HS-27A (cell line): ENCODE measurements around the gene PDGFRA.

Source experiments
- DNase-seq: peaks from one replicate; pipeline ENCODE4 v3.0.0-alpha.2; 2012; ENCODE audit warnings: low read depth, missing footprints

The PDGFRA gene

GRCh38 chr4:54228961-54229501, at the start of gene PDGFRA:
Gene PDGFRA (plus strand): TSS chr4:54229293. CDS start chr4:54258769, 29,476 bp downstream.
- DNase-seq = no peak

GRCh38 chr4:54184581-54184980, 44.5 kb upstream of the PDGFRA start:
- no peak for DNase-seq

GRCh38 chr4:54185044-54185780, 43.9 kb upstream of the PDGFRA start:
- no peak for DNase-seq

- no peak for DNase-seq
Measured at GRCh38 chr4:54185866-54186265, 43.2 kb upstream of the PDGFRA start.

DNA sequence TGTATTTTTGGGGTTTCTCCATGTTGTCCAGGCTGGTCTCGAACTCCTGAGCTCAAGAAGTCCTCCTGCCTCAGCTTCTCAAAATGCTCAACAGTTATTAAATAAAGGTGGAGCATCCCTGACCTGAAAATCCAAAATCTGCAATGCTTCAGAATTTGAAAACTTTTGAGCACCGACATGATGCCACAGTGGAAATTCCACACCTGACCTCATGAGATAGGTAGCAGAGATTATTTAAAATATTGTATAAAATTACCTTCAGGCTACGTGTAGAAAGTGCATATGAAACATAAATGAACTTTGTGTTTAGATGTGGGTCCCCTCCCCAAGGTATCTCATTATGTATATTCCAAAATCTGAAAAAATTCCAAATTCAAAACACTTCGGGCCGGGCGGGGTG, 42.7 kb upstream of the PDGFRA start:
- no peak for DNase-seq

- DNase-seq = no peak
Measured at GRCh38 chr4:54187148-54187547, 41.9 kb upstream of the PDGFRA start.

GRCh38 chr4:54189140-54189539, 40.0 kb upstream of the PDGFRA start:
- DNase-seq = no peak

DNA sequence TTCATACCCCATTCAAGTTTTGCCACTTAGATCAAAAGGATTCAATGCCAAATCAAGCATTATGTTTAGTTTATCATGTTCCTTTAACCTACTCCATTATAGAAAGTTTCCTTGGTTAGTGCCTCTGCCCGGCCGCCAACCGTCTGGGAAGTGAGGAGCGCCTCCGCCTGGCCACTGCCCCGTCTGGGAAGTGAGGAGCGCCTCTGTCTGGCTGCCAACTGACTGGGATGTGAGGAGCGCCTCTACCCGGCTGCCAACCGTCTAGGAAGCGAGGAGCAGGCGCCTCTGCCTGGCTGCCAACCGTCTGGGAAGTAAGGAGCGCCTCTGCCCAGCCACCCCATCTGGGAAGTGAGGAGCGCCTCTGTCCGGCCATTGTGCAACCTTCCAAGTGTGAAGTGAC, 36.3 kb upstream of the PDGFRA start:
- DNase-seq = no peak

GRCh38 chr4:54197926-54198325, 31.2 kb upstream of the PDGFRA start:
- DNase-seq = no peak

DNA sequence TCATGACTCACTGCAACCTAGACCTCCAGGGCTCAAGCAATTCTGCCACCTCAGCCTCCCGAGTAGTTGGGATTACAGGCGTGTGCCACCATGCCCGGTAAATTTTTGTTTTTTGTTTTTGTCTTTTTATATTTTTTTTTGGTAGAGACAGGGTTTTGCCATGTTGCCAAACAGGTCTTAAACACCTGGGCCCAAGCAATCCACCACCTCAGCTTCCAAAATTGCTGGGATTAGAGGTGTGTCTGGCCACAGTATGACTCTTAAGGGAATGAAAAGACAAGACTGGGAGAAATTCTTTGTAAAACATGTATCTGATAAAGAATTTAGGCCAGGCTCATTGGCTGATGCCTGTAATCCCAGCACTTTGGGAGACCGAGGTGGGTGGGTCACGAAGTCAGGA, 29.2 kb upstream of the PDGFRA start:
- no peak for DNase-seq

GRCh38 chr4:54209617-54210016, 19.5 kb upstream of the PDGFRA start:
- no peak for DNase-seq

GRCh38 chr4:54213001-54213400, 16.1 kb upstream of the PDGFRA start:
- no peak for DNase-seq

DNA sequence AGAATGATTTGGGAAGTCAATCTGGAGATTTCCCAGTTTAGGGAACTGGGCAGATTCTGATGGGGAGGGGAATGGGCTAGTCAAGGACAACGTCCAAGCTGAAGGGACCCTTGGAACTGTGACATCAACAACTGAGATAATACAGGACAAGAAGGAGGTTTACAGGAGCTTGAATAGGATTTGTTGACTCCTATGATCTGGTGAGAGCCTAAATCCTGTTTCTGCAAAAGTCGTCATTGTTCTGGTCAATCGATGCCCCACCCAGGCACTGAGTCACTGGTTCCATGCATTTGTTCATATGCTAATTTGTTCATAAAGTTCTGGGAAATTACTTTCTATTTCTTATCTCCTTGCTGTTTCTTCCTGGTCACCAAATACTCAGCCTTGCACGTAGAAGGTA, 15.3 kb upstream of the PDGFRA start:
- no peak for DNase-seq

DNA sequence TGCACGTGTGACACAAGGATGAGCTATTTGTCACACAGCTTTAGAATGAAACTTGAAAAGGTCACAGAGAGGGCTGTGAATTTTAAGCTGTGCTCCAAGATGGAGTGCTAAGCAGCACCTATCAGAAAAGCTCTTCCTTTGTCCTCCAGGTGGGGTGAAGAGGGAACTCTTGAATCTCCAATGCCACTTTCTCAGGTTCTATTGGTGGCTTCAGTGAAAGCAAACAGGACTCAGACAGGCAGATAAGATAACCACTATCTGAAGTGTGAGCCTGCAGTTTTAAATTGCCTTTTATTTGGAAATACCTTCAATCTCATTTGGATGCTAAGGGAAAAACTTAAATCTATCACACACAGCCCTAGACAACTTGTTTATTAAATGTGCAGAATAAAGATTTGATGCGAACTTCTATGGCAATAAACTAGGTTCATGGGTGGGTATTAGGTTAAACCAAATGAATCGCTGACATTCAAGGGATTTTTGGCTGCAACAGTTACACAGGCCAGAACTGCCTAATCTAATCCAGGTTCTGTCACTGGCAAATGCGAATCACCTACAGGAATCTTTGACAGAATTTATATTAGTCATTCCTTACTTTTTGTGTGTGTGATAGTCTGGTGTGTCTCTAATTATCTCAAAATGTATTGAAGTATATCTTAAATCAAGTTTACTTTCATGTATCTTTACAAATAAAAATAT, 13.6 kb upstream of the PDGFRA start:
- DNase-seq = no peak

GRCh38 chr4:54217642-54218495, 11.2 kb upstream of the PDGFRA start:
- DNase-seq = peak; percentile 91

DNA sequence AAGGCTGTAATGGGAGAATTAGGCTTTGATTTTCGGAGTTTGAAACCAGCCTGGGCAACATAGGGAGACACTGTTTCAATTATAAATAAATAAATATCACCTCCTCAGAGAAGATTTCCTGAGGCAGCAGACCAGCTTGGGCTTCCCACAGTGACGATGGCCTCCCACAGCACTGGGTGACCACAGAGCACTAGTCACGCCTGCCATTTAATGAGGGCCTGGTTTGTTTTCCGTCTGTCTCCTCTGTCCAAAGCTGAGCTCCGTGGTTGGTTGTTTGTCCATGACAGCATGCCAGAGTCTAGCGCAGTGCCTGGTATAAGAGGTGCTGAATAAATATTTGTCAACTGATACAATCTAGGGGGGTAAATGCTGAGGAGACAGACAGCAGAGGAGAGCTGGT, 10.4 kb upstream of the PDGFRA start:
- DNase-seq = no peak

- no peak for DNase-seq
Measured at GRCh38 chr4:54224996-54225597, 4.0 kb upstream of the PDGFRA start.

DNA sequence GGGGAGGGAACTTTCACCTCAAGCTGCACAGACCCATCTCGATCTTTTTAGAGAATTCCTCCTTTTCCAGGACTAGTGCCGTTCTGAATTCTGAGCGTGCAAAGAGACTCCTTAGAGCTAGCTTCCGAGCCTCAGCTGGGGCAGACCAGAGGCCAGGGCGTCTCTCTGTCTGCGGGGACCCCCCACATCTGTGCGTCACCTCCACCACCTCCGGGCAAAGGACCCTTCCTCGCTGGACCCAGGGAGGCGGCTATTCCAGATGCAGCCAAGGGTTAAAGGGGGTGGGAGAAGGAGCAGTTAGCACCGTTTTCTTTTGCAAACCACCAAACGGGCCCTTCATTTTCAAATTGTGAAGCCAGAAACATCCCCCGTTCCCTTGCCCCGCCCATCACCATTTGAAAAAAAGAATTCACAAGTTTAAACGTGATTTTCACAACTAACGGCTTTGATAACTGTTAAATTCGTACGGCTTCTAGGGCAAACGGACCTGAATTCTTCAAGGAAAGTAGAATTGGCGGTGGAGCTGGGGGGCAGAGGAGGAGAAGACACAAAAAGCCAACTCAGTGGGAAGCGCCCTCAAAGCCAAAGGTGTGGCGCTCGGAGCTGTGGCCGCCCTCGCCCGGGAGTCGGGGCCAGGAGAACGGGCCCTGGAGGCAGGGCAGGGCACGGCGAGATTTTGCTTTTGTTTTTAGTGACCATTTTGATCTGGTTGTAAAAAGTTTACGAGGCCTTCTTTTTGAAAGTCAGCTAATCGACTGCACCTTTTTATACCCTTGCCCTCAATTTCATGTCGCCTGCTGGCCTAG, 3.3 kb upstream of the PDGFRA start:
- no peak for DNase-seq

DNA sequence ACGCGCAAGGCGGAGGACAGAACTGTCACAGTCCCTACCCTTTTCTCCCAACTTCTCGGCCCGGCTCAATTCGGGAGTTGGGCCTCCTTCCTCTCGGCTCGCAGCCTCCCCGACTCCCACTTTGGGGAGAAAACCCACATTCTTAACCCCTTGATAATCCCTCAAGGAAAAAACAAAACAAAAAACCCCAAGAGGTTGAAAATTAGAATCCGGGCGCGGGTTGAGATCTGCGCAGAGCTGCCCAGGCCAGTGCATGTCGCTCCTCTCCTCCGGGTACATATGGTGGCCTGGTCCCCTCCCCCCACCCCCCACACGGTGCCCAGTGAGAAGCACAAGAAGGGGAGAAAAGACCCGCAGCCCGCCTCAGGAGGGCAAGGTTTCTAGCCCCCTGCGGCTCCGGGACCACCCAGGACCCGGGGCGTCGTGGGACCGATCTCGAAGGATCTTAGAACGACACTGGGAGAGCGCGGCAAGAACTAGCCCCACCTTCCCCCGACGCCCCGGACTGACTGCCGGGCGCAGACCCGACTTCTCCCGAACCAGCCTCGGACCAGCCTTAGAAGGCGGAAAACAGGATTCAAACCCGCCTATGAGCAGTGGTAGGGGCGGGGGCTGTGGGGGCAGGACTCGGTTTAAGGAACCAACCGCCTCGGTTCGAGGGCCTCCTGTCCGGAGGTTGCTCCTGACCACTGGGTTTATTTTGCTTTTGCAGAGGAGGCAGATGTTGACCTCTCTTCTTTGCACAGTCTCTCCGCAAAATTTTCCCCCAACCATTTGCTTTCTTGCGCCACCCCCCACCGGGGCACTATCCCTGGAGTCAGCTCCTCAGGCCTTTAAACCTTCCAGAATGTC, 2.5 kb upstream of the PDGFRA start:
- DNase-seq = no peak
